Stimulated activated memory B cell treated with anti-CD40 and anti-IgM and Interleukin-4, amounts not matched to agents 10 μg/mL and 1 μg/mL and 100 μg/mL, for 72 hours (primary cell): Measurements from ENCODE around the gene BFSP2.
"Not testable (repeated sequence)": the region's sequence is repeated elsewhere in the genome, so short reads cannot be mapped to it uniquely, and the experiment has no call there.

Experiments used
- ATAC-seq: fragments of 150-1000 bp; cut with Tn5 transposase; 2 replicates; pipeline ENCODE4 v1.10.0; 2021
- H3K27ac Mint-ChIP-seq: one replicate; pipeline ENCODE4 v1.8.0; 2022; ENCODE audit warnings: mild to moderate bottlenecking, mixed read lengths
- H3K27me3 Mint-ChIP-seq: one replicate; pipeline ENCODE4 v1.8.0; 2022; ENCODE audit warnings: mixed read lengths
- H3K36me3 Mint-ChIP-seq: one replicate; pipeline ENCODE4 v1.8.0; 2022; ENCODE audit warnings: mixed read lengths
- H3K4me1 Mint-ChIP-seq: one replicate; pipeline ENCODE4 v1.8.0; 2022; ENCODE audit warnings: mixed read lengths
- H3K4me3 Mint-ChIP-seq: one replicate; pipeline ENCODE4 v1.8.0; 2022; ENCODE audit warnings: mild to moderate bottlenecking, moderate library complexity, mixed read lengths
- H3K9me3 Mint-ChIP-seq: one replicate; pipeline ENCODE4 v1.8.0; 2022; ENCODE audit warnings: mixed read lengths

Gene BFSP2

GRCh38 chr3:133488785-133489367 is 89.0 kb downstream of the BFSP2 start:
- no peak overlapping the region for H3K27ac Mint-ChIP-seq
- ATAC-seq: no peak
- H3K27me3 Mint-ChIP-seq: no peaks in the 10 kb centered on the region
- H3K4me1 Mint-ChIP-seq: peaks cover 55% of the 10 kb centered on the region
- no peaks in the 10 kb centered on the region for H3K9me3 Mint-ChIP-seq
- H3K4me3 Mint-ChIP-seq: no peak overlapping the region
- peaks cover 4% of the 10 kb centered on the region for H3K36me3 Mint-ChIP-seq

- ATAC-seq: no peak
- Mint-ChIP-seq H3K36me3 (peaks cover 4% of the 10 kb centered on the region), H3K27ac (peak overlapping the region; percentile 84), H3K27me3 (no peaks in the 10 kb centered on the region), H3K4me3 (no peak overlapping the region), H3K9me3 (no peaks in the 10 kb centered on the region), H3K4me1 (peaks cover 48% of the 10 kb centered on the region)
These were observed 89.7 kb downstream of the BFSP2 start for GRCh38 chr3:133489466-133490085.

GRCh38 chr3:133490468-133491351 is 90.9 kb downstream of the BFSP2 start:
- Mint-ChIP-seq H3K9me3 (no peaks in the 10 kb centered on the region), H3K27ac (peak overlapping the region; percentile 84), H3K36me3 (peaks cover 4% of the 10 kb centered on the region), H3K4me1 (peaks cover 47% of the 10 kb centered on the region), H3K4me3 (peak overlapping the region; percentile 53), H3K27me3 (no peaks in the 10 kb centered on the region)
- peak; percentile 98 for ATAC-seq

- no peak for ATAC-seq
- Mint-ChIP-seq H3K27me3 (no peaks in the 10 kb centered on the region), H3K9me3 (no peaks in the 10 kb centered on the region), H3K27ac (peak overlapping the region; percentile 84), H3K36me3 (peaks cover 3% of the 10 kb centered on the region), H3K4me3 (peak overlapping the region; percentile 53), H3K4me1 (peaks cover 47% of the 10 kb centered on the region)
These were observed 91.7 kb downstream of the BFSP2 start for GRCh38 chr3:133491481-133492059.

GRCh38 chr3:133492159-133492741 is 92.4 kb downstream of the BFSP2 start:
- no peaks in the 10 kb centered on the region for H3K36me3 Mint-ChIP-seq
- no peak for ATAC-seq
- no peaks in the 10 kb centered on the region for H3K27me3 Mint-ChIP-seq
- H3K9me3 Mint-ChIP-seq: no peaks in the 10 kb centered on the region
- peak overlapping the region; percentile 22 for H3K4me3 Mint-ChIP-seq
- H3K27ac Mint-ChIP-seq: peak overlapping the region; percentile 84
- H3K4me1 Mint-ChIP-seq: peaks cover 47% of the 10 kb centered on the region

- H3K4me1 Mint-ChIP-seq: peaks cover 36% of the 10 kb centered on the region
- H3K27ac Mint-ChIP-seq: no peak overlapping the region
These were observed 94.6 kb downstream of the BFSP2 start for GRCh38 chr3:133494469-133494868.

GRCh38 chr3:133502542-133502941 is 102.7 kb downstream of the BFSP2 start:
- not testable (repeated sequence) for H3K9me3 Mint-ChIP-seq, H3K27me3 Mint-ChIP-seq, H3K36me3 Mint-ChIP-seq, ATAC-seq, H3K27ac Mint-ChIP-seq, H3K4me3 Mint-ChIP-seq
- H3K4me1 Mint-ChIP-seq: peaks cover 13% of the 10 kb centered on the region

More at GRCh38 chr3:133494469-133494868, 94.6 kb downstream of the BFSP2 start:
- ATAC-seq: no peak
- H3K9me3 Mint-ChIP-seq: no peaks in the 10 kb centered on the region
- H3K4me3 Mint-ChIP-seq: no peak overlapping the region
- no peaks in the 10 kb centered on the region for H3K36me3 Mint-ChIP-seq
- H3K27me3 Mint-ChIP-seq: no peaks in the 10 kb centered on the region

GRCh38 chr3:133503409-133503808 is 103.6 kb downstream of the BFSP2 start:
- no peak for ATAC-seq

GRCh38 chr3:133504736-133505135 is 104.9 kb downstream of the BFSP2 start:
- Mint-ChIP-seq H3K4me1 (peaks cover 13% of the 10 kb centered on the region), H3K4me3 (no peak overlapping the region), H3K27ac (no peak overlapping the region)

More at GRCh38 chr3:133503409-133503808, 103.6 kb downstream of the BFSP2 start:
- Mint-ChIP-seq H3K36me3 (no peaks in the 10 kb centered on the region), H3K9me3 (no peaks in the 10 kb centered on the region), H3K27ac (no peak overlapping the region), H3K27me3 (no peaks in the 10 kb centered on the region), H3K4me3 (no peak overlapping the region), H3K4me1 (peaks cover 13% of the 10 kb centered on the region)

GRCh38 chr3:133505813-133506212 is 106.0 kb downstream of the BFSP2 start:
- no peaks in the 10 kb centered on the region for H3K9me3 Mint-ChIP-seq
- peak overlapping the region; percentile 70 for H3K4me3 Mint-ChIP-seq
- H3K27ac Mint-ChIP-seq: peak overlapping the region; percentile 90
- H3K27me3 Mint-ChIP-seq: no peaks in the 10 kb centered on the region
- peaks cover 13% of the 10 kb centered on the region for H3K4me1 Mint-ChIP-seq
- no peaks in the 10 kb centered on the region for H3K36me3 Mint-ChIP-seq
- ATAC-seq: no peak

More at GRCh38 chr3:133504736-133505135, 104.9 kb downstream of the BFSP2 start:
- no peaks in the 10 kb centered on the region for H3K27me3 Mint-ChIP-seq
- ATAC-seq: no peak
- no peaks in the 10 kb centered on the region for H3K9me3 Mint-ChIP-seq
- no peaks in the 10 kb centered on the region for H3K36me3 Mint-ChIP-seq

- Mint-ChIP-seq H3K27me3 (no peaks in the 10 kb centered on the region), H3K4me3 (peak overlapping the region; percentile 70), H3K36me3 (no peaks in the 10 kb centered on the region), H3K9me3 (no peaks in the 10 kb centered on the region), H3K27ac (peak overlapping the region; percentile 90), H3K4me1 (peaks cover 13% of the 10 kb centered on the region)
- peak; percentile 92 for ATAC-seq
These were observed 106.5 kb downstream of the BFSP2 start for GRCh38 chr3:133506215-133506901.

GRCh38 chr3:133509488-133509887 is 109.6 kb downstream of the BFSP2 start:
- no peaks in the 10 kb centered on the region for H3K9me3 Mint-ChIP-seq
- H3K4me1 Mint-ChIP-seq: peaks cover 13% of the 10 kb centered on the region
- no peaks in the 10 kb centered on the region for H3K36me3 Mint-ChIP-seq
- ATAC-seq: no peak
- no peaks in the 10 kb centered on the region for H3K27me3 Mint-ChIP-seq
- no peak overlapping the region for H3K4me3 Mint-ChIP-seq
- no peak overlapping the region for H3K27ac Mint-ChIP-seq

- no peak overlapping the region for H3K4me3 Mint-ChIP-seq
- no peaks in the 10 kb centered on the region for H3K9me3 Mint-ChIP-seq
- no peak overlapping the region for H3K27ac Mint-ChIP-seq
- H3K4me1 Mint-ChIP-seq: no peaks in the 10 kb centered on the region
- ATAC-seq: no peak
- H3K27me3 Mint-ChIP-seq: no peaks in the 10 kb centered on the region
- no peaks in the 10 kb centered on the region for H3K36me3 Mint-ChIP-seq
These were observed 112.7 kb downstream of the BFSP2 start for GRCh38 chr3:133512416-133513089.

- H3K4me1 Mint-ChIP-seq: no peaks in the 10 kb centered on the region
- ATAC-seq: no peak
- H3K36me3 Mint-ChIP-seq: no peaks in the 10 kb centered on the region
- H3K9me3 Mint-ChIP-seq: no peaks in the 10 kb centered on the region
- H3K27ac Mint-ChIP-seq: no peak overlapping the region
- no peaks in the 10 kb centered on the region for H3K27me3 Mint-ChIP-seq
- no peak overlapping the region for H3K4me3 Mint-ChIP-seq
These were observed 114.6 kb downstream of the BFSP2 start for GRCh38 chr3:133514418-133514817.
